HG02623 (cell line): ENCODE results near the gene EPHA4.

Experiments
- ATAC-seq: cut with Tn5 transposase; IDR thresholded peaks from one replicate; pipeline ENCODE4 v1.9.1; 2021; ENCODE audit warnings: moderate library complexity; ENCODE audit not compliant: unreplicated experiment

The EPHA4 gene

DNA sequence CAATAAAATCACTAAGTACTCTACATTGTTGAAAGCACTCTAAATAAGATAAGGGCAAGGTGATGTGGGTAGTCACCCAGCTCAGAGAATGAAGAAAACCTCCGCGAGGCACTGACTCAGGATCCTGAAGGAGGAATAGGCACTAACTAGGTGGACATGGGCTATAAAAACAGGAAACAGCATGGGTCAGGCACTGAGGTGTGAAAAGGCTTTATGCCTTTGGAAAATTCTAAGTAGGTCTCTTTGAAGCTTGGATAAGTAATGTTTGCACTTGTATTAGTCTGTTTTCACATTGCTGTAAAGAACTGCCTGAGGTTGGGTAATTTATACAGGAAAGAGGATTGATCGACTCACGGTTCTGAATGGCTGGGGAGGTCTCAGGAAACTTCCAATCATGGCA, 161.6 kb downstream of the EPHA4 start:
- ATAC-seq, result no peak

DNA sequence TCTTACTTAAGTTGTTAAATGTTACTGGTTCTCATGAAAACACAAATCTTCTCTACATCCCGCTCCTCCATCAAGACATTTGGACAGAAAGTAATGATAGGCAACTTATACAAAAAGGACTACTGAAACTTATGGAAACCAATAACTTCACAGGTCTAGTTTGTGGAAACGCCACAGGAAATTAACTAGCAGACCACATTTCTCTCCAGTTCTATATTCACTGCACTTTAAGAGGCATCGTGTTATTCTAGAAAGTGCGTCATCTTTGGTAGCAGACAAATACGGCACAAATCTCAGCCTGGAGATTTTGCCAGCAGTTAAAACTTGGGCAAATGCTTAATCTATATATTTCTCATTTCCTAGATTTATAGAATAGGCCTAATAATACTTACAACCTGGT, 164.3 kb downstream of the EPHA4 start:
- ATAC-seq, result no peak

DNA sequence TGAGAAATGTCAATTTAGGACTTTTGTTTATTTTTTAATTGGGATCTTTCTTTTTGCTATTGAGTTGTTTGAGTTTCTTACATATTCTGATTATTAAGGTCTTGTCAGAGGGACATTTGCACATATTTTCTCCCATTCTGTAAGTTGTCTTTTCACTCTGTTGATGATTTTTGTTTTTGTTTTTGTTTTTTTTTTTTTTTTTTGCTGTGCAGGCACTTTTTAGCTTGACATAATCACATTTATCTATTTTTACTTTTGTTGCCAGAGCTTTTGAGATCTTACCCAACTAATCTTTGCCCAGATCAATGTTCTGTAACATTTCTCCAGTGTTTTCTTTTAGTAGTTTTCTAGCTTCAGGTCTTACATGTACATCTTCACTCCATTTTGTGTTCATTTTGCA, 166.6 kb downstream of the EPHA4 start:
- no peak for ATAC-seq

DNA sequence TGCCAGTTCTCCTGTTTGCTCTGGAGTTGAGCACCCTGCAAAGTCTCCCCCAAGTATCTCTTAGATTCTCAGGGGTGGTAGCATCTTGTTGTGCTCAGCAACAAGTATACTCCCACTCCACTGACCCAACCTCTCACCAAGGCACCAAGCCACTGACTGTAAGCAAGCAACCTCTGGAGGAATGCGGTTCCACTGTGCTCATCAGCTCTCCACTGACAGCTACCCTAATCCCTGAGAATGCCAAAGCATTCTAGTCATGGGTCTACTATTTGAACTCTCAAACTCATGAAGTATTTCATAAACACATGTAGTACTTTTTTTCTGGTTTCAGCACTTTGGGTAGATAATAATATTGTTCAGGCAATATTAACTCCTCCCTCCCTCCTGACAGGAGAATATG, 170.0 kb downstream of the EPHA4 start:
- no peak for ATAC-seq

DNA sequence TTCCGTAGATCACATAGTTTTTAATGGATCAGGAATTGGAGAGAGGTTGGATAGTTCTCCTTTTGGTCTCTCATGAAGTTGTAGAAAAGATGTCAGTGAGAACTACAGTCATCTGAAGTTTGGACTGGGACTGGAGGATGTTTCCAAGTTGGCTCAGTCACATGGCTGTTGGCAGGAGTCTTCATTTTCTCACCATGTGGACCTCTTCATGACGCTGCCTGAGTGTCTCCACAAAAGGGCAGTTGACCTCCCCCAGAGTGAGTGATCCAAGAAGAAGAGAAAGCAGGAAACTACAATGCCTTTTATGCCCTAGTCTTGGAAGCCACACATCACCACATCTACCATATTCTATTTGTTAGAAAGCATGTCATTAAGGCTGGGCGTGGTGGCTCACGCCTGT, 171.7 kb downstream of the EPHA4 start:
- no peak for ATAC-seq

GRCh38 chr2:221399183-221399582, 172.9 kb downstream of the EPHA4 start:
- no peak for ATAC-seq

- ATAC-seq, result no peak
Measured at GRCh38 chr2:221397187-221397586, 174.9 kb downstream of the EPHA4 start.

GRCh38 chr2:221392228-221392881, 179.7 kb downstream of the EPHA4 start:
- ATAC-seq, result no peak

DNA sequence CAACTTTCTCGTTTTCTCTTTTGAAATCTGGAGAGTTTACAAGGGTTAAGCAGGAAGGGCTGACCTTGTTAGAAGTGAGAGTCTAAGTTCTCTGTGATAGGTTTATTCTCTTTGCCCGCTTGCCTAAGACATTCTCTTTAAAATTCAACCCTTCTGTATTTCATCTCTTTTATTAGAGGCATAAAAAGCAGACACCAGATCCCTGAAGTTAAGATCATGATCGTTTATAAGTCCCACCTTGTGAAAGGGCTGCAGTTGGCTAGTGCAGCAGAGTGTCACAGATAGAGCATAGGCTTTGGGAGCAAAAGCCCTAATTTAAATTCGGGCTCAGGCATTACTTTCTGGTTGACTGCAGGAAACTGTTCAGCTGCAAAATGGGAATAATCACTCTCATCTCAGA, 181.2 kb downstream of the EPHA4 start:
- ATAC-seq, result no peak

- no peak for ATAC-seq
Measured at GRCh38 chr2:221389904-221390303, 182.2 kb downstream of the EPHA4 start.

GRCh38 chr2:221389421-221389820, 182.7 kb downstream of the EPHA4 start:
- no peak for ATAC-seq

DNA sequence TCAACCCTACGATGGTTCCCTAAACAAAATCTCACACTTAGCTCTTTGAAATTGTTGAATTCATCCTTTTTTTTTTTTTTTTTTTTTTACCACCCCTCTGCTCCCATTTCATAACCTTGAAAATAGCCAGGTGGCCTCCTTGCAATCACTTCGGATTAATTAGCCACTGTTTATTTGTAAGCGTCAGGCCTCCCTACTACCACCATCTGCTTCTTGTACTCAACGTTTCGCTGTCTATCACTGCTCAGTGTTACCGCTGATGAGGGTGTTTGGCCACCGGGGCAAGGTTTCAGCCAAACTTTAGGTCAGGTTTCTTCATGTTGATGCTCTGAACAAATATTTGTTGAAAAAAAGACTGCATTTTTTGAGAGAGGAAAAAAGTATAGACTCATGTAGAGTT, 183.2 kb downstream of the EPHA4 start:
- ATAC-seq, result no peak

- no peak for ATAC-seq
Measured at GRCh38 chr2:221385716-221386115, 186.4 kb downstream of the EPHA4 start.

DNA sequence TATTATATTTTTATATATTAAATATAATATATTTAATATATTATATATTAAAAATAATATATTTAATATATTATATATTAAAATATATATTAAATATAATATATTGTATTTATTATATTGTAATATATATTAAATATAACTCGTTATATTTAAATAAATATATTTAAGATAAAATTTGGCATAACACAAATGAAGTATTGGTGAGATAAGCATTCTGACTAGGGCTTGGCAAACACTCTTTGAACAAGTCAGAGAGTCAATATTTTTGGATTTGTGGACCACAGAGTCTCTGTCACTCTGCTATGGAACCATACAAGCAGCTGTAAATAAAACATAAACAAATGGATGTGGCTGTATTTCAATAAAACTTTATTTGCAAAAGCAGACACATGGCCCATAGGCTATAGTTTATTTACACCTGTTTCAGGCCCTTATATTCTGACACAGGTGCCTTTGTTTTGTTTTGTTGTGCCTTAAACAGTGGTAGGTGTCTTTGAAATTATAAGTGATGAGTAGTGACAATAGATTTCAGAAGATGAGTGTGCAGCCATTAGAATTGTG, 190.1 kb downstream of the EPHA4 start:
- no peak for ATAC-seq

- ATAC-seq, result no peak
Measured at GRCh38 chr2:221380686-221381085, 191.4 kb downstream of the EPHA4 start.

- no peak for ATAC-seq
Measured at GRCh38 chr2:221380062-221380461, 192.0 kb downstream of the EPHA4 start.

DNA sequence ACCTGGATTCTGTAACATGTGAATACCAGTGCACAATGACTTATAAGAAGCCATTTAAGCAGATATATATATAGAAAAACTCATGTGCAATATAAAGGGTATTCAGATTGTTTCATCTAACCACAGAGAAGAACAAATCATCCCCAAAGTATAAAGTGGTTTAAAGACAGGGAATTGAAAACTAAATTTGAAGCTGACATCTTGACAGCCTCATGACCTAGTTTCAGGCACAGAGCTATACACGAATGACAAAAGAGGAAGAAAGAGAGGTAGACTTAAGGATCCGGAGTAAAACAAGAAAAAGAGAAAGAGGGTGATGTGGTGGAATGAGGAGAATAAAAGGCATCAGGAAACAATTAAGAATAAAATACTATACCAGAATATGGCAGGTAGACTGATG, 194.5 kb downstream of the EPHA4 start:
- ATAC-seq, result no peak

DNA sequence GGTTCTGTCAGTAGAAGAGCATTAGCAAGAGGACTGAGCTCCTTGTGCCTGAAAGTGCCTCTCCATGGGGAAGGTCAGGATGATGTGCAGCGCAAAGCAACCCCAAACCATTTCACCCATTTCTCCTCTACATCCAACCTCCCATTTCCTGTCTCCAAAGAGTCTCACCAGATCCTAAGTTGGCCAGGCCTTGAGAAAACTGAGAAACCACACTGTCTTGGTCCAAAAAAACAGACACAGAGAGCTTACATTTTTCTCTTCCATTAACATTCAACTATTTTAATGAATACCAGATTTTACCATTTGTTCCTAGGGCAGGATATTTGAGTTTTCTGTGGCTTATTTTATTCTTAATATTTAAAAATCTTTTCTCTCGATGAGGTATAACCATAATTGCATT, 195.0 kb downstream of the EPHA4 start:
- no peak for ATAC-seq

- ATAC-seq, result no peak
Measured at GRCh38 chr2:221374234-221374633, 197.9 kb downstream of the EPHA4 start.

- no peak for ATAC-seq
Measured at GRCh38 chr2:221372907-221373306, 199.2 kb downstream of the EPHA4 start.

- ATAC-seq, result no peak
Measured at GRCh38 chr2:221372159-221372884, 199.8 kb downstream of the EPHA4 start.

- no peak for ATAC-seq
Measured at GRCh38 chr2:221371347-221371746, 200.8 kb downstream of the EPHA4 start.

GRCh38 chr2:221370857-221371211, 201.3 kb downstream of the EPHA4 start:
- no peak for ATAC-seq
